Vagina (tissue), 2 donors: ENCODE data around the gene SDF2. TPM values are rescaled to one million over a fixed set of nuclear protein-coding genes. Genes with fewer than 3 reads are reported as not detected.

Source experiments
- DNase-seq, 2 donors: peaks; one replicate each; pipeline ENCODE4 v3.0.0-alpha.2; 2017; ENCODE audit errors: extremely low spot score in 2 of 2
- H3K27ac ChIP-seq: fragments of 200-600 bp; sonication (generic); one replicate; pipeline ENCODE4 v1.5.1; 2019
- H3K27me3 ChIP-seq: fragments of 200-600 bp; sonication (generic); one replicate; pipeline ENCODE4 v1.5.1; 2019
- H3K36me3 ChIP-seq, 2 donors: fragments of 200-600 bp; sonication (generic); one replicate each; pipeline ENCODE4 v1.5.1; 2017 to 2019
- H3K4me1 ChIP-seq: fragments of 200-600 bp; sonication (generic); one replicate; pipeline ENCODE4 v1.5.1; 2019
- H3K4me3 ChIP-seq, 2 donors: fragments of 200-600 bp; sonication (generic); 1 replicate in 1 of 2; 2 replicates in 1 of 2; pipeline ENCODE4 v1.5.1; 2016 to 2019
- H3K9me3 ChIP-seq: fragments of 200-600 bp; sonication (generic); one replicate; pipeline ENCODE4 v1.5.1; 2019
- POLR2A ChIP-seq, 2 donors: fragments of 450-650 bp; IDR thresholded peaks; one replicate each; pipeline ENCODE4 v1.6.1; 2017; ENCODE audit warnings: antibody characterized with exemption in 2 of 2, mild to moderate bottlenecking in 2 of 2, moderate library complexity in 2 of 2
- POLR2AphosphoS5 ChIP-seq, 2 donors: sonication (generic); formaldehyde crosslinking; IDR thresholded peaks; one replicate each; pipeline ENCODE4 v1.9.0; 2017; ENCODE audit warnings: antibody characterized with exemption in 2 of 2, mild to moderate bottlenecking in 2 of 2, low read depth in 1 of 2; ENCODE audit not compliant: insufficient read depth in 1 of 2
- intact Hi-C: fragments of 100-400 bp; cut with DNase I; formaldehyde crosslinking; loops from one replicate; pipeline ENCODE4 v1.15.1; 2023
- total RNA-seq: library from RNA; depleted of rRNA; stranded (reverse); fragments of >200 nt; gene quantifications from one replicate; pipeline ENCODE4 v1.2.3, GENCODE V29; 2016
- TF ChIP-seq, protein P1 (sequence below), 3 experiments: fragments of 450-650 bp in 2 of 3; fragments of 200-600 bp in 1 of 3; sonication (generic) in 1 of 3; IDR thresholded peaks; one replicate each; pipeline ENCODE4 v1.5.1; 2017 to 2019; ENCODE audit warnings: antibody characterized with exemption in 3 of 3, mild to moderate bottlenecking in 2 of 3, moderate library complexity in 2 of 3

The SDF2 gene, protein sequence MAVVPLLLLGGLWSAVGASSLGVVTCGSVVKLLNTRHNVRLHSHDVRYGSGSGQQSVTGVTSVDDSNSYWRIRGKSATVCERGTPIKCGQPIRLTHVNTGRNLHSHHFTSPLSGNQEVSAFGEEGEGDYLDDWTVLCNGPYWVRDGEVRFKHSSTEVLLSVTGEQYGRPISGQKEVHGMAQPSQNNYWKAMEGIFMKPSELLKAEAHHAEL
- total RNA-seq, result 33.1 TPM

DNA sequence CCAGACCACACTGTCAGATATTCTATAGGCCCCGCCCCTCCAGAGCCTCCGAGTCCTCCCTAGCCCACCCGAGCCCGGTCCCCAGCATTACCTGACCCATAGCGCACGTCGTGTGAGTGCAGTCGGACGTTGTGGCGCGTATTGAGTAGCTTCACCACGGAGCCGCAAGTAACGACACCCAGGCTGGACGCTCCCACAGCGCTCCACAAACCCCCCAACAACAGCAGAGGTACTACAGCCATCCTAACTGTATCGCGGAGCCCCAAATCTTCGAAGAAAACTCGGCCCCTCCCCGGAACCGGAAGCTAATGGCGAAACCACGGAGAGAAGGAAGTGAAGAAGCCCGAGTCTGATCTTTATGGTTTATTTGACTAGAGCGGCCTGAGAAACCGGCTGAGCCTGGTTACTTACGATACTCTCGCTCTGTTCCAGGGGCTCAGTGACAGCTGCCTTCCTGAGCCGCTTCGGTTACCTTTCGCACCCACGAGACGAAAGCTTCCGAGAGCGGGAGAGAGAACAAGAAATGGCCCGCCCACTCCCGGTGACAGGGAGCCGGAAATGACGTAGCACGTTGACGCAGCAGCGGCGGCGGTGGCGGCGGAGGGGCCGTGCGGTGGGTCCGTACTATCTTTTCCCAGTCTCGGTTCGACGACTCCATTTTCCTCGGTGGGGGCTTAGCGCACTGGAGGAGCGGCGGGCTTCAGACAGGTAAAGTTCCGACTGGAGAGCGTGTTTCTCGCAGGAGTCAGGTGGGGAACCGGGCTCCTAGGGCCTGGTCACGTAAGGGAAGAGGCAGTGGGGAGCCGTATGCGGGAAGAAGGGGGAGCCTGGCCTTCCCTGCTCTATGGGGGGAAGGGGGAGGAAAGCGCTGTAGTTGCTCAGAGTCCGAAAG, at the start of gene SDF2, which contains the start of gene SUPT6H:
Gene SDF2 (minus strand): TSS at position 272 of the 892 bp plus-strand sequence. CDS start 30 bp downstream, at position 242.
Gene SUPT6H (plus strand): TSS at position 571 of the 892 bp plus-strand sequence. CDS start 11,197 bp downstream, outside the sequence.
- Histone ChIP-seq H3K4me3 (peak within 1 kb of the TSS; percentile 68 to 90), H3K4me1 (peaks cover 55% of the 10 kb centered on the region), H3K27me3 (no peaks in the 10 kb centered on the region), H3K9me3 (no peaks in the 10 kb centered on the region), H3K36me3 (peaks cover 0 to 30% of the 10 kb centered on the region in 2 donors), H3K27ac (peak within 1 kb of the TSS; percentile 95)
- DNase-seq, result peak in 1 of 2 donors; percentile 90
- intact Hi-C loops, result no loop called here
- TF ChIP-seq, protein P1, sequence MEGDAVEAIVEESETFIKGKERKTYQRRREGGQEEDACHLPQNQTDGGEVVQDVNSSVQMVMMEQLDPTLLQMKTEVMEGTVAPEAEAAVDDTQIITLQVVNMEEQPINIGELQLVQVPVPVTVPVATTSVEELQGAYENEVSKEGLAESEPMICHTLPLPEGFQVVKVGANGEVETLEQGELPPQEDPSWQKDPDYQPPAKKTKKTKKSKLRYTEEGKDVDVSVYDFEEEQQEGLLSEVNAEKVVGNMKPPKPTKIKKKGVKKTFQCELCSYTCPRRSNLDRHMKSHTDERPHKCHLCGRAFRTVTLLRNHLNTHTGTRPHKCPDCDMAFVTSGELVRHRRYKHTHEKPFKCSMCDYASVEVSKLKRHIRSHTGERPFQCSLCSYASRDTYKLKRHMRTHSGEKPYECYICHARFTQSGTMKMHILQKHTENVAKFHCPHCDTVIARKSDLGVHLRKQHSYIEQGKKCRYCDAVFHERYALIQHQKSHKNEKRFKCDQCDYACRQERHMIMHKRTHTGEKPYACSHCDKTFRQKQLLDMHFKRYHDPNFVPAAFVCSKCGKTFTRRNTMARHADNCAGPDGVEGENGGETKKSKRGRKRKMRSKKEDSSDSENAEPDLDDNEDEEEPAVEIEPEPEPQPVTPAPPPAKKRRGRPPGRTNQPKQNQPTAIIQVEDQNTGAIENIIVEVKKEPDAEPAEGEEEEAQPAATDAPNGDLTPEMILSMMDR (IDR thresholded peaks at IDR 0.05), result no peak
- peak in 1 of 2 donors; percentile 81 for TF ChIP-seq POLR2A (IDR thresholded peaks at IDR 0.05)
- TF ChIP-seq POLR2AphosphoS5 (IDR thresholded peaks at IDR 0.05; ENCODE audit: insufficient read depth in 1 of 2, low read depth in 1 of 2), result peak; percentile 87 to 99

DNA sequence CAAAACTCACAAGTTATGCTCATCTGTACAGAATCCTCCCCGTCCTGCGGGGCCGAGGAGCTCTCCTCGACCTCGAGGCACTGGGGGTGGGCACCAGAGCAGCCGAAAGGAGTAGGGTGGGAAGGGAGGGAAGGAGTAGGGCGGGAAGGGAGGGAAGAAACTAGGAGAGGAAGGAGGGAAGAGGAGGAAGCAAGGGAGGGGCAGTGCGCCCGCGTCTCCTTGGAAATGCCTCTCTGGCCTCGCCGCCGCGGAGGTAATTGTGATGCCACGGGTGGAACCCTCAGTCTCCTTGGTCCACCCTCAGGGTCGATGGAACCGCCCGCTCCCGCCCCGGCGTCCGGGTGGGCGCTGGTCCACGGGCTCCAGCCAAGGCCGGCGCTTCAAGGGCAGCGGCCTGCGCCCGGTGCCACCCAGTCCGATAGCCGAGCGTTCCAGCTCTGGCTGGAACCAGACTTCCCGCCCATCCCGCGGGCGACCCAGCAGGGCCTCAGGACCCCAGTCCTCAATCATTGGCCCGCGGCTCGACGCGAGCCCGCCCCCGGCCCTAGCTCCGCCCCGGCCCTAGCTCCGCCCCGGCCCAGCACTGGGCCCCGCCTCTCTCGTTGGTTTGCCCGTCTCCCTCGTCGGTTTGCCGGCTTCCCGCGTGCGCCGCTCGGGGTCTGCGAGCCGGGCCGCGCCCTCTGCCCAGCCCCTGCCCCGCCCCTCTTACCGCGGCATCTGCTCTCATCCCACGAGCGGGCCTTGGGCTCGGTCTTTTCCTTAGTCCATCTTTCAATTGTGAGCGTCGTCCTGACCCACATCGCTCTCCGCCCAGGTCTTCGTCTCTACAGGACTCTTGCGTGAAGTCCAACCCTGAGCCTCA, 49.4 kb upstream of the SDF2 start:
- Histone ChIP-seq H3K36me3 (peaks cover 0 to 11% of the 10 kb centered on the region in 2 donors), H3K4me3 (peak overlapping the region; percentile 52 to 55), H3K27ac (peak overlapping the region; percentile 82), H3K9me3 (no peaks in the 10 kb centered on the region), H3K27me3 (no peaks in the 10 kb centered on the region), H3K4me1 (peaks cover 30% of the 10 kb centered on the region)
- TF ChIP-seq POLR2AphosphoS5 (IDR thresholded peaks at IDR 0.05; ENCODE audit: insufficient read depth in 1 of 2, low read depth in 1 of 2) (peak in 1 of 2 donors; percentile 95), POLR2A (IDR thresholded peaks at IDR 0.05) (peak in 1 of 2 donors; percentile 73)
- TF ChIP-seq, protein P1 (IDR thresholded peaks at IDR 0.05), result no peak
- intact Hi-C loops, result no loop called here
- no peak for DNase-seq

DNA sequence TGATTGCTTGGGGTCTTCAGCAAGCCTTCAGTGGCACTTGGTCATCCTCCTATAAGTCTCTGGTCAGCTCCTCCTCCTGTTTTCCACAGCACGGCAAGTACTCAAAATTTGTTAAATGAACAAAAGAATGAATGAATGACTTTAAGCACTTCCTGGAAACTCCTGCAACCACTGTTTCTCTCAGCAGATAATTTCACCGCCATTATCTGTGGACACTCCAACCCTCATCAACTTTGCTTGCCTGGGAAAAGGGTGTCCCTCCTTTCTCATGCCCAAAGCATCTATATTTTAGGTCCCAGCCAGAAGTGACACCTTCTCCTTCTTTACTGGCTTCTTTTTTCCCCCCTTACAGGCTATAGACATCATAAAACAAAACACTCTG, 45.6 kb upstream of the SDF2 start:
- no peak for TF ChIP-seq POLR2A (IDR thresholded peaks at IDR 0.05)
- TF ChIP-seq, protein P1 (IDR thresholded peaks at IDR 0.05), result no peak
- no peak for TF ChIP-seq POLR2AphosphoS5 (IDR thresholded peaks at IDR 0.05; ENCODE audit: insufficient read depth in 1 of 2, low read depth in 1 of 2)
- no peaks in the 10 kb centered on the region for H3K27me3 ChIP-seq
- H3K27ac ChIP-seq, result no peak overlapping the region
- intact Hi-C loops, result no loop called here
- peaks cover 0 to 23% of the 10 kb centered on the region in 2 donors for H3K36me3 ChIP-seq
- no peaks in the 10 kb centered on the region for H3K9me3 ChIP-seq
- no peak for DNase-seq
- peaks cover 22% of the 10 kb centered on the region for H3K4me1 ChIP-seq
- no peak overlapping the region for H3K4me3 ChIP-seq

DNA sequence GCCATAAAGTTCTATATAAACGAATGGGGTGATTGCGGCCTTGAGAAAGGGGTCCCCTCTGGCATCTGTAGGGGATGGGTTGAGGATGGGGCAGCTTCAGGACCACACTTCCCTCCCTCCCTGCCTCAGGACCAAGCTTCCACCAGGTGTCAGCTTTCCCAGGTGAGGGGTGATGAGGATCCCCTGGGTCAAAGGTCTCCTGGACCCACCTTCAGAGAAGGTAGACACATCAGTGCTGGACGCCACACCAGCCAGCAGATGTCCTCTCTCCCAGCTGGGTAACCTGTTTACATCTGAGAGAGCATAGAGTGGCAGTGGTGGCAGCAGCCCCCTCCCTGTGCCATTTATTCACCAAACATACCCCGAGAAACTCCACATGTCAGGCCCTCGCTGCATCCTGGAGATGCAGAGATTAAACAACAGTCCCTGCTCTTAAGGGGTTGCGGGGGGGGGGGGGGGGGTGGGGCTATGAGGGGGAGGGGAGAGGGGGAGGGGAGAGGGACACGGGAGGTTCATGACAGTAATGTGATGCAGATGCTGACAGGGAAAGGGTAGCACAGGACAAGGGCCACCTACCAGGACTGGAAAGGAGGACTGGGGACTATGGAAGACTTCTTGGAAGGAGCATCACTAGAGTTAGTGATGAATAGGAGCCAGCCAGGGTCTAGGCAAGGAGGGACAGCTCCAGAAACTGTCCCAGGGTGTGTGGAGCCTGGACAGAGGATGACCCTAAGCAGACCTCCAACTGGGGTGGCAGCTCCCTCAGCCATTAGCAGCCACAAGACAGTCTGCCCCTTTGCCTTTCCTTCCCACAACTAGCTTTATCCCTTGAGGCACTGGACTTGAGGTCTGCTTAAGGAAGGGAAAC, 45.0 kb upstream of the SDF2 start:
- intact Hi-C loops, result no loop called here
- Histone ChIP-seq H3K27me3 (no peaks in the 10 kb centered on the region), H3K4me3 (no peak overlapping the region), H3K36me3 (peaks cover 0 to 29% of the 10 kb centered on the region in 2 donors), H3K27ac (no peak overlapping the region), H3K9me3 (no peaks in the 10 kb centered on the region), H3K4me1 (peaks cover 16% of the 10 kb centered on the region)
- DNase-seq, result no peak
- no peak for TF ChIP-seq POLR2AphosphoS5 (IDR thresholded peaks at IDR 0.05; ENCODE audit: insufficient read depth in 1 of 2, low read depth in 1 of 2)
- TF ChIP-seq, protein P1 (IDR thresholded peaks at IDR 0.05), result no peak
- TF ChIP-seq POLR2A (IDR thresholded peaks at IDR 0.05), result no peak
